ENCODE results near the gene G2E3. TPM values are rescaled to one million over a fixed set of nuclear protein-coding genes. Genes with fewer than 3 reads are reported as not detected.

The G2E3 gene
- total RNA-seq, 1 experiment from 2014 or later, result 34.1 TPM

GRCh38 chr14:30527196-30527595, 31.8 kb upstream of the G2E3 start:
- no peaks in the 10 kb centered on the region for H3K4me1 Mint-ChIP-seq (ENCODE audit: insufficient read depth, unreplicated experiment)
- no peak overlapping the region for H3K4me3 Mint-ChIP-seq (ENCODE audit: unreplicated experiment)
- CTCF ChIA-PET, result no interaction called here
- POLR2A ChIA-PET, result interaction anchor here (0.6 kb wide), 1 partner anchor 96 kb away, joined by 3 read pairs; no protein-coding TSS in a partner anchor
- no peaks in the 10 kb centered on the region for H3K27me3 Mint-ChIP-seq (ENCODE audit: insufficient read depth, unreplicated experiment)
- no peaks in the 10 kb centered on the region for H3K9me3 Mint-ChIP-seq (ENCODE audit: unreplicated experiment)
- no peaks in the 10 kb centered on the region for H3K36me3 Mint-ChIP-seq (ENCODE audit: insufficient read depth, unreplicated experiment)
- no peak for DNase-seq (ENCODE audit: unreplicated experiment)
- intact Hi-C loops (cut with micrococcal nuclease), result no loop called here
- no peak overlapping the region for H3K27ac Mint-ChIP-seq (ENCODE audit: low read depth, unreplicated experiment)
- TF ChIP-seq CTCF (IDR thresholded peaks at IDR 0.05; ENCODE audit: unreplicated experiment), result no peak
- no TSS peak for BruUV-seq (replicated peaks)

- ChIA-PET POLR2A (no interaction called here), CTCF (interaction anchor here (0.6 to 1.1 kb wide), 2 partner anchors 8 to 83 kb away, joined by 3 read pairs; no protein-coding TSS in a partner anchor)
- H3K27ac Mint-ChIP-seq (ENCODE audit: low read depth, unreplicated experiment), result no peak overlapping the region
- no peaks in the 10 kb centered on the region for H3K36me3 Mint-ChIP-seq (ENCODE audit: insufficient read depth, unreplicated experiment)
- no TSS peak for BruUV-seq (replicated peaks)
- no peaks in the 10 kb centered on the region for H3K27me3 Mint-ChIP-seq (ENCODE audit: insufficient read depth, unreplicated experiment)
- H3K4me1 Mint-ChIP-seq (ENCODE audit: insufficient read depth, unreplicated experiment), result no peaks in the 10 kb centered on the region
- no peak for DNase-seq (ENCODE audit: unreplicated experiment)
- H3K4me3 Mint-ChIP-seq (ENCODE audit: unreplicated experiment), result no peak overlapping the region
- H3K9me3 Mint-ChIP-seq (ENCODE audit: unreplicated experiment), result no peaks in the 10 kb centered on the region
- intact Hi-C loops (cut with micrococcal nuclease), result no loop called here
- TF ChIP-seq CTCF (IDR thresholded peaks at IDR 0.05; ENCODE audit: unreplicated experiment), result no peak
Measured at GRCh38 chr14:30528119-30528518, 30.8 kb upstream of the G2E3 start.

GRCh38 chr14:30528778-30529642, 29.9 kb upstream of the G2E3 start:
- intact Hi-C loops (cut with micrococcal nuclease), result no loop called here
- ChIA-PET CTCF (interaction anchor here (0.6 to 1.1 kb wide), 4 partner anchors 9 to 134 kb away, joined by 3 read pairs; no protein-coding TSS in a partner anchor), POLR2A (no interaction called here)
- H3K4me3 Mint-ChIP-seq (ENCODE audit: unreplicated experiment), result no peak overlapping the region
- no peak for DNase-seq (ENCODE audit: unreplicated experiment)
- no peak overlapping the region for H3K27ac Mint-ChIP-seq (ENCODE audit: low read depth, unreplicated experiment)
- H3K27me3 Mint-ChIP-seq (ENCODE audit: insufficient read depth, unreplicated experiment), result no peaks in the 10 kb centered on the region
- TF ChIP-seq CTCF (IDR thresholded peaks at IDR 0.05; ENCODE audit: unreplicated experiment), result no peak
- no peaks in the 10 kb centered on the region for H3K4me1 Mint-ChIP-seq (ENCODE audit: insufficient read depth, unreplicated experiment)
- H3K9me3 Mint-ChIP-seq (ENCODE audit: unreplicated experiment), result no peaks in the 10 kb centered on the region
- BruUV-seq (replicated peaks), result no TSS peak
- no peaks in the 10 kb centered on the region for H3K36me3 Mint-ChIP-seq (ENCODE audit: insufficient read depth, unreplicated experiment)

GRCh38 chr14:30532264-30532663, 26.7 kb upstream of the G2E3 start:
- Mint-ChIP-seq H3K27ac (ENCODE audit: low read depth, unreplicated experiment) (no peak overlapping the region), H3K9me3 (ENCODE audit: unreplicated experiment) (no peaks in the 10 kb centered on the region), H3K4me3 (ENCODE audit: unreplicated experiment) (no peak overlapping the region), H3K36me3 (ENCODE audit: insufficient read depth, unreplicated experiment) (no peaks in the 10 kb centered on the region), H3K27me3 (ENCODE audit: insufficient read depth, unreplicated experiment) (peaks cover 14% of the 10 kb centered on the region), H3K4me1 (ENCODE audit: insufficient read depth, unreplicated experiment) (no peaks in the 10 kb centered on the region)
- ChIA-PET POLR2A (no interaction called here), CTCF (interaction anchor here (0.6 to 1.4 kb wide), 5 partner anchors 11 to 1776 kb away, joined by 3 to 7 read pairs (median 3); no protein-coding TSS in a partner anchor)
- no peak for TF ChIP-seq CTCF (IDR thresholded peaks at IDR 0.05; ENCODE audit: unreplicated experiment)
- no TSS peak for BruUV-seq (replicated peaks)
- DNase-seq (ENCODE audit: unreplicated experiment), result no peak
- intact Hi-C loops (cut with micrococcal nuclease), result no loop called here

Data from MCF 10A (cell line).